PC-9 (cell line): ENCODE data around the gene LARGE1. TPM values are rescaled to one million over a fixed set of nuclear protein-coding genes. Genes with fewer than 3 reads are reported as not detected.

Source experiments
- BruUV-seq: library from RNA; stranded (reverse); fragments of 400-500 nt; replicated peaks from 2 replicates; lab custom pipeline; 2021; lab: Mats Ljungman, UMichigan
- CTCF ChIA-PET: fragments of 300-600 bp; sonication (Branson Sonifier 250); formaldehyde crosslinking; loops from one replicate; lab custom pipeline; 2022; ENCODE audit warnings: antibody characterized with exemption; lab: Charles Lee
- POLR2A ChIA-PET: fragments of 300-600 bp; sonication (Branson Sonifier 250); formaldehyde crosslinking; loops from one replicate; lab custom pipeline; 2022; ENCODE audit warnings: antibody characterized with exemption; ENCODE audit not compliant: unreplicated experiment; lab: Charles Lee
- DNase-seq, 2 experiments: peaks; one replicate each; pipeline versions ENCODE4 v3.0.0 to v3.0.0-alpha.2; 2015 to 2022; ENCODE audit warnings: mixed read lengths in 1 of 2
- H2AFZ ChIP-seq: fragments of 200-600 bp; sonication (generic); 2 replicates; pipeline ENCODE4 v1.8.1; 2017; ENCODE audit warnings: antibody characterized with exemption
- H3F3A ChIP-seq: fragments of 200-600 bp; sonication (generic); 2 replicates; pipeline ENCODE4 v1.8.1; 2017; ENCODE audit warnings: antibody characterized with exemption, mild to moderate bottlenecking, low read depth; ENCODE audit not compliant: insufficient read depth
- H3K27ac ChIP-seq: fragments of 200-600 bp; sonication (generic); 2 replicates; pipeline ENCODE4 v1.6.1; 2016; ENCODE audit warnings: mixed run types
- H3K27me3 ChIP-seq: fragments of 200-600 bp; sonication (generic); 2 replicates; pipeline ENCODE4 v1.6.1; 2016; ENCODE audit warnings: low read depth, mixed run types; ENCODE audit not compliant: insufficient read depth
- H3K36me3 ChIP-seq: fragments of 200-600 bp; sonication (generic); 2 replicates; pipeline ENCODE4 v1.6.1; 2016; ENCODE audit warnings: low read depth, mixed run types
- H3K4me1 ChIP-seq: fragments of 200-600 bp; sonication (generic); replicated peaks from 2 replicates; pipeline ENCODE4 v1.6.1; 2016; ENCODE audit warnings: mixed run types; ENCODE audit not compliant: insufficient read depth
- H3K4me2 ChIP-seq: fragments of 200-600 bp; sonication (generic); 2 replicates; pipeline ENCODE4 v1.6.1; 2017; ENCODE audit warnings: mixed run types
- H3K4me3 ChIP-seq: fragments of 200-600 bp; sonication (generic); 2 replicates; pipeline ENCODE4 v1.6.1; 2016; ENCODE audit warnings: mixed run types
- H3K79me2 ChIP-seq: fragments of 200-600 bp; sonication (generic); 2 replicates; pipeline ENCODE4 v1.6.1; 2017; ENCODE audit warnings: low read depth, mixed run types
- H3K9me2 ChIP-seq: fragments of 200-600 bp; sonication (generic); 2 replicates; pipeline ENCODE4 v1.8.1; 2017; ENCODE audit warnings: mild to moderate bottlenecking; ENCODE audit not compliant: insufficient read depth
- H3K9me3 ChIP-seq: fragments of 200-600 bp; sonication (generic); 2 replicates; pipeline ENCODE4 v1.8.1; 2016; ENCODE audit warnings: low read depth; ENCODE audit not compliant: insufficient read depth
- H4K20me1 ChIP-seq: fragments of 200-600 bp; sonication (generic); 2 replicates; pipeline ENCODE4 v1.8.1; 2017; ENCODE audit not compliant: insufficient read depth
- EZH2 ChIP-seq: fragments of 200-600 bp; sonication (generic); IDR thresholded peaks from 2 replicates; pipeline ENCODE4 v1.8.0; 2017; ENCODE audit warnings: antibody characterized with exemption, low read depth
- intact Hi-C: fragments of 100-400 bp; cut with micrococcal nuclease; formaldehyde crosslinking; loops from one replicate; pipeline ENCODE4 v1.10.0; 2022; ENCODE audit not compliant: unreplicated experiment
- total RNA-seq: library from RNA; stranded (reverse); gene quantifications from 2 replicates; pipeline ENCODE4 v1.2.3, GENCODE V29; 2021
- TF ChIP-seq, protein P1 (sequence below): fragments of 200-600 bp; sonication (generic); conservative IDR thresholded peaks from 2 replicates; pipeline ENCODE4 v1.6.1; 2017; ENCODE audit warnings: mixed run types, antibody characterized with exemption, mild to moderate bottlenecking, moderate library complexity

The LARGE1 gene
- total RNA-seq, 1 experiment from 2014 or later, result 12.5 TPM

GRCh38 chr22:33962409-33962808 is 42.1 kb upstream of the LARGE1 start:
- no peak overlapping the region for H3K27ac ChIP-seq
- H3F3A ChIP-seq, result no peaks in the 10 kb centered on the region
- no peaks in the 10 kb centered on the region for H3K9me2 ChIP-seq
- H3K9me3 ChIP-seq, result no peaks in the 10 kb centered on the region
- intact Hi-C loops, result no loop called here
- POLR2A ChIA-PET, result no interaction called here
- H3K27me3 ChIP-seq, result peaks cover 7% of the 10 kb centered on the region
- no peaks in the 10 kb centered on the region for H3K79me2 ChIP-seq
- no TSS peak for BruUV-seq
- no peak for DNase-seq
- H3K4me3 ChIP-seq, result no peak overlapping the region
- H3K36me3 ChIP-seq, result no peaks in the 10 kb centered on the region
- no peaks in the 10 kb centered on the region for H3K4me1 ChIP-seq
- no peaks in the 10 kb centered on the region for H4K20me1 ChIP-seq
- CTCF ChIA-PET, result no interaction called here
- H3K4me2 ChIP-seq, result no peak overlapping the region
- TF ChIP-seq EZH2, result no peak
- TF ChIP-seq, protein P1, sequence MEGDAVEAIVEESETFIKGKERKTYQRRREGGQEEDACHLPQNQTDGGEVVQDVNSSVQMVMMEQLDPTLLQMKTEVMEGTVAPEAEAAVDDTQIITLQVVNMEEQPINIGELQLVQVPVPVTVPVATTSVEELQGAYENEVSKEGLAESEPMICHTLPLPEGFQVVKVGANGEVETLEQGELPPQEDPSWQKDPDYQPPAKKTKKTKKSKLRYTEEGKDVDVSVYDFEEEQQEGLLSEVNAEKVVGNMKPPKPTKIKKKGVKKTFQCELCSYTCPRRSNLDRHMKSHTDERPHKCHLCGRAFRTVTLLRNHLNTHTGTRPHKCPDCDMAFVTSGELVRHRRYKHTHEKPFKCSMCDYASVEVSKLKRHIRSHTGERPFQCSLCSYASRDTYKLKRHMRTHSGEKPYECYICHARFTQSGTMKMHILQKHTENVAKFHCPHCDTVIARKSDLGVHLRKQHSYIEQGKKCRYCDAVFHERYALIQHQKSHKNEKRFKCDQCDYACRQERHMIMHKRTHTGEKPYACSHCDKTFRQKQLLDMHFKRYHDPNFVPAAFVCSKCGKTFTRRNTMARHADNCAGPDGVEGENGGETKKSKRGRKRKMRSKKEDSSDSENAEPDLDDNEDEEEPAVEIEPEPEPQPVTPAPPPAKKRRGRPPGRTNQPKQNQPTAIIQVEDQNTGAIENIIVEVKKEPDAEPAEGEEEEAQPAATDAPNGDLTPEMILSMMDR, result no peak
- H2AFZ ChIP-seq, result no peak overlapping the region

GRCh38 chr22:33958741-33959140 is 38.5 kb upstream of the LARGE1 start:
- H3K9me3 ChIP-seq, result no peaks in the 10 kb centered on the region
- no peaks in the 10 kb centered on the region for H3K79me2 ChIP-seq
- H3K36me3 ChIP-seq, result no peaks in the 10 kb centered on the region
- no peaks in the 10 kb centered on the region for H3K4me1 ChIP-seq
- no peaks in the 10 kb centered on the region for H4K20me1 ChIP-seq
- no peaks in the 10 kb centered on the region for H3K9me2 ChIP-seq
- BruUV-seq, result no TSS peak
- no peak overlapping the region for H3K27ac ChIP-seq
- H3K4me2 ChIP-seq, result no peak overlapping the region
- no peak overlapping the region for H3K4me3 ChIP-seq
- no peaks in the 10 kb centered on the region for H3F3A ChIP-seq
- POLR2A ChIA-PET, result no interaction called here
- no peak overlapping the region for H2AFZ ChIP-seq
- CTCF ChIA-PET, result no interaction called here
- DNase-seq, result no peak
- peaks cover 7% of the 10 kb centered on the region for H3K27me3 ChIP-seq
- intact Hi-C loops, result no loop called here
- TF ChIP-seq, protein P1, result no peak
- TF ChIP-seq EZH2, result no peak

DNA sequence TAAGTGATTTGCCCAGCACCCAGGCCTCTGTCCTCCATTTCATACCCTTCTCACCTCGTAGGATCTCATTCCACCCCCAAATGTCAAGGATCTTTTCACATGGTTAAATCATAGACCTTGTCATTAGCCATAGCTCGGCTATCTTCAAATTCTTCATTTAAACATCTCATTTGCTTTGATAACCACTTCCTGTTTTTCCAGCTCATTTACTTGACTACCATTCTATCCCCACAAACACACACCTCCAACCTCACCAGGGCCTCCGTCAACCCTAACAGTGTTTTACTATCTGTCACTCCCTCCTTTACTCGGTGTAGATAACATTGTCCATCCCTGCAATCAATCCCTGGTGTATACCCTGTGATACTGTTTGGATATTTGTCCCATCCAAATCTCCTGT is 36.8 kb upstream of the LARGE1 start:
- Histone ChIP-seq H3K9me3 (no peaks in the 10 kb centered on the region), H3K9me2 (no peaks in the 10 kb centered on the region), H3F3A (no peaks in the 10 kb centered on the region), H3K36me3 (no peaks in the 10 kb centered on the region), H3K4me2 (no peak overlapping the region), H3K4me1 (no peaks in the 10 kb centered on the region), H3K27me3 (peaks cover 15% of the 10 kb centered on the region; the same call in 1 of the 2 replicates), H3K4me3 (no peak overlapping the region), H2AFZ (no peak overlapping the region), H3K79me2 (no peaks in the 10 kb centered on the region), H4K20me1 (no peaks in the 10 kb centered on the region), H3K27ac (no peak overlapping the region)
- BruUV-seq, result no TSS peak
- ChIA-PET CTCF (no interaction called here), POLR2A (no interaction called here)
- no peak for DNase-seq
- intact Hi-C loops, result no loop called here
- TF ChIP-seq EZH2, result no peak
- TF ChIP-seq, protein P1, result no peak
